NCI-H2107 treated with DMSO at 0.1 percent for 48 hours (cell line): ENCODE measurements around the gene HEYL.

Experiments used
- DNase-seq: peaks from one replicate; lab custom pipeline; 2025; ENCODE audit not compliant: unreplicated experiment; lab: John Stamatoyannopoulos, UW

Gene HEYL

GRCh38 chr1:39668111-39668510, 28.7 kb upstream of the HEYL start:
- no peak for DNase-seq

DNA sequence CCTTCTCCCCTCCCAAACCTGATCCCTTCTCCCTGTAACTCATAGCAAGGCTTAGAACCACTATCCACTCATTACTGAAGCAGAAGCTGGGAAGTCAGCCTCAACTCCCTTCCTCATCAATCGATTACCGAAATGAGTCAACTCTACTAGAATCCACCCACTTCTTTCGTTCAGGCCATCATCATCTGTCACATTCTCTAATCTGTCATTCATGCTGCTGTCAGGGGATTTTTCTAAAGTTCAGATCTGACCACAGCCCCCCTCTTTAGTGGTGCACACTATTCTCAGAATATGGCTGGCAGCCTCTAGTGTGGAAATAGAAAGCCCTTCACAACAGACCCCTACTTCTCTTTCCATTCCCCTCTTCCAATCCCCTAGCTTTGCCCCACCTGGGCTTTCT, 27.3 kb upstream of the HEYL start:
- DNase-seq, result no peak

GRCh38 chr1:39663559-39663958, 24.1 kb upstream of the HEYL start:
- DNase-seq, result no peak

- no peak for DNase-seq
Measured at GRCh38 chr1:39662861-39663260, 23.4 kb upstream of the HEYL start.

GRCh38 chr1:39659538-39659937, 20.1 kb upstream of the HEYL start:
- no peak for DNase-seq

- DNase-seq, result no peak
Measured at GRCh38 chr1:39659110-39659509, 19.7 kb upstream of the HEYL start.

- DNase-seq, result peak; percentile 100
Measured at GRCh38 chr1:39657923-39658485, 18.6 kb upstream of the HEYL start.

- DNase-seq, result no peak
Measured at GRCh38 chr1:39657402-39657801, 18.0 kb upstream of the HEYL start.

DNA sequence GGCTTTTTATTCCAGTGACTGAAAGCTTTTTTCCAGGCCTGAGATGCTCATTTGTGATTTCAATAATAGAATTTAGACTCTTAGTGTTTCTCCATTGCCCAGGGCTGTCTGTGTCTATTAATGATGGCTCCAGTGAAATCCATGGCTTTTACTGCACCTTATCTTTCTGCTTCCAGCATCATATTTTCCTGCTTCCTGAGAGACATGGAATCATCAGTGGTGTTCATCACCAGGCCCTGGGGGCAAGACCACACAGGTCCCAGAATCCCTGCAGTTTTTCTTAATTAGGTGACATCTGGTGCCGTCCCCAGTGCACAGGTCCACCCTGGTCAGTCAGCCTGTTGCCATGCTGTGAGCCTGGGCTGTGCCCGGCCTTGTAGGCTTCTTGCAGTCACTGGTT, 16.9 kb upstream of the HEYL start:
- no peak for DNase-seq

DNA sequence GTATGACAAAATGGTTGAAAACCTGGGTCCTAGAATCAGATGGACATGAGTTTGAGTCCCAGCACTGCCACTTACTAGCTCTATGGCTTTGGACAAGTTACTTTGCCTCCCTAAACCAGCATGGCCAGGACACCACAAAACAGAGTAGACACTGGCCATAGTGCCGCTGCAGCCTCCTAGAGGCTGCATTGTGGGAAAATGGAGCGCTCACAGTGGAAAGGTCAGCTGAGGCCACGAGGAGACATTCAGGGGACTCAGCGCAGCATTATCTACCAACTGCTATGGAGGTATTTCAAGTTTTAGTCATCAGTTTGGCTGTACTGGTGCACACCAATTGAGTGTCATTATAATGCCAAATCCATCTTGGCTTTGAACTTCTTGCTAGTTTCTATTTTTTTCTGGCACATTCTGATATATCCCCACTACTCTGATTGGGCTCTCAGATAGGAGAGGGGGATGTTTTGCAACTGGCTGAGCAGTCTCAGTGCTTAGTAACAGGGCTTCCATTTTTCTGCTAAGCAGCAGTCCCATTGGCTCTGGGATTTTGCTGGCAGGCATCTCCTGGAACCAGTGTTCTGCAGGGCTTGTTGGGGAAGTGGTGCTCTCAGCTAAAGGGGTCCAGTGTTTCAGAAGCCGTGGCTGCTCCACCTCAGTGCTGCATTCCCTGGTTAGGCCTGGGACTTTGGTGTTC, 16.3 kb upstream of the HEYL start:
- DNase-seq, result no peak

DNA sequence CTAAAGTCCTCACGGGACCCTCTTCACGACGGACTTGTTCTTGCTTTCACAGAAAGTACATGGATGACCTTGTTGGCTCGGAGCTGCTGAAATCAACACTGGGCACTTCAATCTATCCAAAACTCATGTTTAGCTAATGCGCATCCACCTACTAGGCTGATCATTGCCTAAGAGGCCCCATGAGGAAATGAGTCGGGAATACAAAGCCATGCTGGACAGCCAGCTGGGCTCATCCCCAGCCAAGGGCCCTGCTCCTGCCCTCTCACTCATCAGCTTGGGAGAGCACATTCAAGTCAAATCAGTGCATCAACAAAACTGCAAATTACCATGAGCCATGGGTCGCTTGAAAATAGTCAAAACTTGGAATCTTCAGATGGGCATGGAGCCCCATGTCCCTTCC, 14.8 kb upstream of the HEYL start:
- DNase-seq, result no peak

DNA sequence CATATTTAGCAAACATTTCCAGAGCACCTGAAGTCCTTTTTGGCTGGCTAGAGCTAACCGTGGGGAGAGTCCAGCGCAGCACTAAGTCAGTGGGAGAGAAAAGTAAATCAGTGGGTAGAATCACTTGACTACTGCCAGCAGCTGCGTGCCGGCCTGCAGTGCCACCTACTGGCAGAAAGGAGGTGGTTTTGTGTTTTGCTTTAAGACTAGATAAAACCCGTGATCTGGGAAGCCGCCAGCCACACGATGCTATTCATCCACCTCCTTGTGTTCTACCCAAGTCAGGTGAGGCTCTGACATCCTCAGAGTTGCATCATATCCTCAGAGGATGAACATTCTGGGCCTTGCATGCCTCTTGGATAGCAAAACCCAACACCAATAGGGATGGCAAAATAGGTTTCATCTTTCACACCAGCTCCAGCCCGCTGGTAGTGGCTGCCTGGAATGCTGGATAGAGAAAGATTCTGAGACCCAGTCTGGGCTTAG, 14.1 kb upstream of the HEYL start:
- DNase-seq, result peak; percentile 100

- DNase-seq, result no peak
Measured at GRCh38 chr1:39652554-39652953, 13.1 kb upstream of the HEYL start.

- no peak for DNase-seq
Measured at GRCh38 chr1:39652105-39652504, 12.7 kb upstream of the HEYL start.

- DNase-seq, result no peak
Measured at GRCh38 chr1:39650431-39650830, 11.0 kb upstream of the HEYL start.

DNA sequence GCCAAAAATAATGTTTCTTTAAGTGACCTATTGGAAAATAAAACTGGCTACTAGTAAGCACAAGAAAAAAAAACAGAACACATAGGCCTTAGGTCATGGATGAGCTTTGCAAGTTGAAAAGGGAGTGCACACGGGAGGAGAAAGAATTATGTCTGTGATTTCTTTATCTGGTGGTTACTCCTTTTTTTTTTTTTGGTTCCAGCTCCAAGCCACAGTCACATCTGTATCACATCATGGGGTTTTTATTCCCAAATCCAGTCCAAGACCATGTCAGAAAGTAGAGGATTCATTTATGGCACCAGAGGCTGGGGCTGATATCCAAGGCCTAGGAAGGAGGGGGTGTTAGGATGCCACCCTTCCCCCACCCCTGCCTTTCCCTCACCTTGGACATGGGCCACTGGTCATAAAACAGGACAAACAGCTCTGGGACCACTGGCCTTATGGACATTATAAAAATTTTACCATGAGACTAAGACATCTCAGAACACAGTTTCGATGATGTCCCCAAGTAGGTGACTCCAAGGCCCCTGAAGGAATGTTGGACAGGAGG, 10.3 kb upstream of the HEYL start:
- no peak for DNase-seq

DNA sequence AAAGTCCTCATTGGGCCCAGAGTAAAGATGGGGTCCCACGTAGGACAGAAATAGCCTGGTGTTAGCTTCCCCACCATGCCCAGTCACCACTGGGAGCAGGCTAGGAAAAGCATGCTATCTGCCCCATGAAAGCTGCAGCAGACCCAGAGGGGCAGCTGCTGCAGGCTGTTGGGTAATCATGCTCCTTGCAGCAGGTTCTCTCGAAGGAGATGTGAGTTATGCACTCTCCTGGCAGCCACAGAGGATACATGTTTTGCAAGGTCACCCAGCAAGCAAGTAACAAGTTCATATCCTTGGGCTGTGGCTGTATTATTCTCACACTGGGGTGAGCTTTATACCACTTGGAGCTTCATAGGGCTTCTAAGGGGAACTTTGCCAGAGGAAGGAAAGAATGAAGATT, 9.1 kb upstream of the HEYL start:
- no peak for DNase-seq

DNA sequence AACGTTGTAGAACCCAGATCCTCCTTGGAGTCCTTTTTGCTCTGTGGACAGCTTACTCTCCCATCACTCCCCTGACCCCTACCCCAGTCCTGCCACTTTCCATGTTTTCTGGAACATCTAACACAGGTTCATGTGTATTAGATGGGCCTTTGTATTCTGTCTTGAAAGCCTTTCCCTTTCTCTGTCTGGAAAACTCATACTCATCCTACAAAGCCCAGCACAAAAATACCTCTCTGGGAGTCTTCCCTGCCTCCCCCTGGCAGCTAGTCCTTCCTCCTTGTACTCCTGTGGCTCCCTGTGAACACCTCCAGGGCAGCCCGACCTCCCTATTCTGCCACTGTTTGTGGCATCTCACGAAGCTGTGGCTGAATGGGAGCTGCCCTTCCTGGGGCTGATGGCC, 7.8 kb upstream of the HEYL start:
- DNase-seq, result no peak

DNA sequence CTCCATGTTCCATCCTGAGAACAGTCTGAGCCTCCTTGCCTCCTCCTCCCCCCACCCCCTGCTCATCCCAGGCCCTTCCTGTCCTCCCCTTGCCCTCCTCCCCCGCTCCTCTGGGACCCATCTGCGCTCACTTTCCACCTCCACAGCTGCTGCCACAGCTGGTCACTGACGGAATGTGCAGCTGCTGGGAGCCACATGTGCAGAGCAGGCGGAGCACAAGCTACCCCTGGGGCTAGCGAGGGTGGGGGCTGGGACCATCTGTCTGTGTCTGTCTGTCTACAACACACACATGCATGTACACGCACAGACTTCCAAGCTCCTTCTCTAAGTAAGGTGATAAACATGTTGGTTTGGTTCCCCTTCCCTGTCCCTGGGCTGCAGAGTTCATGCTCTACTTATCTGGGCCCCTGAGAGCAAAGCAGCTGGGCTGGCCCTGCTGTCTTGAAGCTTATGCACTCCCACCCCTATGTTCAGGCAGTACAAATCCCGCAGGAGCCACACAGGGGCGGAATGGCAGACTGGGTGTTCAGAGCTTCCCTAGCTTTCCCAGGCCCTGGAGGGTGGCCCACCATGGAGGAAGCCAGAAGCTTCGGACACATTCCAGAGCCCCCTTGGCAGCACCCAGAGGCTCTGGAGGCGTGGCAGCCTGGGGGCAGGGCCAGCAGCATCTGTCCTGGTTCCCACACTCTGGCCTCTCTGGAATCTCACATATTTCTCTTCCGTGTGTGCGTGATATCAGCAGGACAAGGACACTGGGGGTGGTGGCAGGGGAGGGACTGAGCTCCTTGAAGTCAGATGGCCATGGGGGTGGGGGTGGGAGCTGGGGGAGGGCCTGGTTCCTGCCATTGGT, 7.0 kb upstream of the HEYL start:
- no peak for DNase-seq

- no peak for DNase-seq
Measured at GRCh38 chr1:39645411-39646043, 6.1 kb upstream of the HEYL start.

DNA sequence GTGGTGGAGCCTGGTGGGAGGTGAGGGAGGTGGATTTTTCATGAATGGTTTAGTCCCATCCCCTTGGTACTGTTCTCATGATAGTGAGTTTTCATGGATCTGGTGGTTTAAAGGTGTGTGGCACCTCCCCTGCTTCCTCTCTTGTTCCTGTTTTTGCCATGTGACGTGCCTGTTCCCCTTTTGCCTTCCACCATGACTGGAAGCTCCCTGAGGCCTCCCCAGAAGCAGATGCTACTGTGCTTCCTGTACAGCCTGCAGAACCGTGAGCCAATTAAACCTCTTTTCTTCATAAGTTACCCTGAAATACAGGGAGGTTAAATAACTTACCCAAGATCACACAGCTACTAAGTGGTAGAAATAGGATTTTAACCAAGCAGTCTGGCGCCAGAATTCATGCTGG, 4.3 kb upstream of the HEYL start:
- DNase-seq, result no peak
